IMR-90 (cell line): Measurements from ENCODE around the gene RASGRF1.

Experiments
- FOS ChIP-seq: fragments of 150-350 bp; IDR thresholded peaks from 2 replicates; pipeline ENCODE4 v1.6.1; 2016; ENCODE audit warnings: low read depth, low read length
- MAFK ChIP-seq: IDR thresholded peaks from 2 replicates; pipeline ENCODE4 v1.6.1; 2012; ENCODE audit warnings: low read depth, low read length, improper control_type of control experiment
- MXI1 ChIP-seq: IDR thresholded peaks from 2 replicates; pipeline ENCODE4 v1.6.1; 2012; ENCODE audit warnings: low read depth, mild to moderate bottlenecking, low read length, moderate library complexity, borderline replicate concordance
- POLR2A ChIP-seq: IDR thresholded peaks from 2 replicates; pipeline ENCODE4 v1.6.1; 2012; ENCODE audit warnings: mild to moderate bottlenecking, low read depth, low read length
- RCOR1 ChIP-seq: IDR thresholded peaks from 2 replicates; pipeline ENCODE4 v1.6.1; 2012; ENCODE audit warnings: mild to moderate bottlenecking, low read length, improper control_type of control experiment; ENCODE audit not compliant: insufficient replicate concordance
- SMC3 ChIP-seq: fragments of 150-350 bp; IDR thresholded peaks from 2 replicates; pipeline ENCODE4 v1.6.1; 2016; ENCODE audit warnings: low read depth, mild to moderate bottlenecking, antibody characterized with exemption, low read length, moderate library complexity
- TF ChIP-seq, protein P1 (sequence below): conservative IDR thresholded peaks from 2 replicates; pipeline ENCODE4 v1.5.1; 2012; ENCODE audit warnings: mild to moderate bottlenecking, low read depth, low read length, improper control_type of control experiment
- TF ChIP-seq, protein P2 (sequence below): fragments of 150-350 bp; IDR thresholded peaks from 2 replicates; pipeline ENCODE4 v1.6.1; 2017; ENCODE audit warnings: mild to moderate bottlenecking, antibody characterized with exemption, low read length, low read depth
- TF ChIP-seq, protein P3 (sequence below): fragments of 150-350 bp; IDR thresholded peaks from 2 replicates; pipeline ENCODE4 v1.6.1; 2016; ENCODE audit warnings: low read depth, mild to moderate bottlenecking, low read length, moderate library complexity, borderline replicate concordance

DNA sequence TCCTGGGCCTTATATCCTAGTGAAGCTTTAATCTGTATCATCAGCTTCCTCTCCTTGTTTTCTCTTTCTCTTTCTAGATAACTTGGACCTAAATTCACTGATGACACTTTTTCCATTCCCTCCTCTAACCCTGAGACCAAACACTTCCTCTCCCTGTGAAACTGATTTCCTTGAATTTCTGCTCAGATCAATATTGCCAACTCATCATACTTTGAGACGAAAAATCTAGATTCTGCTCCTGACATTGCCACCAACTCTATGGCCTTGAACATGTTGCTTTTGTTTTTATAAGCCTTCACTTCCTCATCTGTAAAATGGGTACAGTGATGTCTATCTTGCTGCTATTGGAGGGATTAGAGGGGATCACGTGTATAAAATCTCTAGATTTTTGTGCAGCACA lies 42.7 kb upstream of the RASGRF1 start:
- TF ChIP-seq, protein P1, sequence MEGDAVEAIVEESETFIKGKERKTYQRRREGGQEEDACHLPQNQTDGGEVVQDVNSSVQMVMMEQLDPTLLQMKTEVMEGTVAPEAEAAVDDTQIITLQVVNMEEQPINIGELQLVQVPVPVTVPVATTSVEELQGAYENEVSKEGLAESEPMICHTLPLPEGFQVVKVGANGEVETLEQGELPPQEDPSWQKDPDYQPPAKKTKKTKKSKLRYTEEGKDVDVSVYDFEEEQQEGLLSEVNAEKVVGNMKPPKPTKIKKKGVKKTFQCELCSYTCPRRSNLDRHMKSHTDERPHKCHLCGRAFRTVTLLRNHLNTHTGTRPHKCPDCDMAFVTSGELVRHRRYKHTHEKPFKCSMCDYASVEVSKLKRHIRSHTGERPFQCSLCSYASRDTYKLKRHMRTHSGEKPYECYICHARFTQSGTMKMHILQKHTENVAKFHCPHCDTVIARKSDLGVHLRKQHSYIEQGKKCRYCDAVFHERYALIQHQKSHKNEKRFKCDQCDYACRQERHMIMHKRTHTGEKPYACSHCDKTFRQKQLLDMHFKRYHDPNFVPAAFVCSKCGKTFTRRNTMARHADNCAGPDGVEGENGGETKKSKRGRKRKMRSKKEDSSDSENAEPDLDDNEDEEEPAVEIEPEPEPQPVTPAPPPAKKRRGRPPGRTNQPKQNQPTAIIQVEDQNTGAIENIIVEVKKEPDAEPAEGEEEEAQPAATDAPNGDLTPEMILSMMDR: no peak
- TF ChIP-seq SMC3: no peak
- no peak for TF ChIP-seq MXI1
- TF ChIP-seq, protein P2, sequence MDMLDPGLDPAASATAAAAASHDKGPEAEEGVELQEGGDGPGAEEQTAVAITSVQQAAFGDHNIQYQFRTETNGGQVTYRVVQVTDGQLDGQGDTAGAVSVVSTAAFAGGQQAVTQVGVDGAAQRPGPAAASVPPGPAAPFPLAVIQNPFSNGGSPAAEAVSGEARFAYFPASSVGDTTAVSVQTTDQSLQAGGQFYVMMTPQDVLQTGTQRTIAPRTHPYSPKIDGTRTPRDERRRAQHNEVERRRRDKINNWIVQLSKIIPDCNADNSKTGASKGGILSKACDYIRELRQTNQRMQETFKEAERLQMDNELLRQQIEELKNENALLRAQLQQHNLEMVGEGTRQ: no peak
- no peak for TF ChIP-seq FOS
- TF ChIP-seq POLR2A: no peak
- peak; percentile 56 for TF ChIP-seq MAFK
- TF ChIP-seq RCOR1: no peak
- TF ChIP-seq, protein P3, sequence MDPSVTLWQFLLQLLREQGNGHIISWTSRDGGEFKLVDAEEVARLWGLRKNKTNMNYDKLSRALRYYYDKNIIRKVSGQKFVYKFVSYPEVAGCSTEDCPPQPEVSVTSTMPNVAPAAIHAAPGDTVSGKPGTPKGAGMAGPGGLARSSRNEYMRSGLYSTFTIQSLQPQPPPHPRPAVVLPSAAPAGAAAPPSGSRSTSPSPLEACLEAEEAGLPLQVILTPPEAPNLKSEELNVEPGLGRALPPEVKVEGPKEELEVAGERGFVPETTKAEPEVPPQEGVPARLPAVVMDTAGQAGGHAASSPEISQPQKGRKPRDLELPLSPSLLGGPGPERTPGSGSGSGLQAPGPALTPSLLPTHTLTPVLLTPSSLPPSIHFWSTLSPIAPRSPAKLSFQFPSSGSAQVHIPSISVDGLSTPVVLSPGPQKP: no peak
